ENCODE results near the gene KRTAP10-1. TPM values are rescaled to one million over a fixed set of nuclear protein-coding genes. Genes with fewer than 3 reads are reported as not detected.

The KRTAP10-1 gene
- total RNA-seq, 1 donor, result not detected

DNA sequence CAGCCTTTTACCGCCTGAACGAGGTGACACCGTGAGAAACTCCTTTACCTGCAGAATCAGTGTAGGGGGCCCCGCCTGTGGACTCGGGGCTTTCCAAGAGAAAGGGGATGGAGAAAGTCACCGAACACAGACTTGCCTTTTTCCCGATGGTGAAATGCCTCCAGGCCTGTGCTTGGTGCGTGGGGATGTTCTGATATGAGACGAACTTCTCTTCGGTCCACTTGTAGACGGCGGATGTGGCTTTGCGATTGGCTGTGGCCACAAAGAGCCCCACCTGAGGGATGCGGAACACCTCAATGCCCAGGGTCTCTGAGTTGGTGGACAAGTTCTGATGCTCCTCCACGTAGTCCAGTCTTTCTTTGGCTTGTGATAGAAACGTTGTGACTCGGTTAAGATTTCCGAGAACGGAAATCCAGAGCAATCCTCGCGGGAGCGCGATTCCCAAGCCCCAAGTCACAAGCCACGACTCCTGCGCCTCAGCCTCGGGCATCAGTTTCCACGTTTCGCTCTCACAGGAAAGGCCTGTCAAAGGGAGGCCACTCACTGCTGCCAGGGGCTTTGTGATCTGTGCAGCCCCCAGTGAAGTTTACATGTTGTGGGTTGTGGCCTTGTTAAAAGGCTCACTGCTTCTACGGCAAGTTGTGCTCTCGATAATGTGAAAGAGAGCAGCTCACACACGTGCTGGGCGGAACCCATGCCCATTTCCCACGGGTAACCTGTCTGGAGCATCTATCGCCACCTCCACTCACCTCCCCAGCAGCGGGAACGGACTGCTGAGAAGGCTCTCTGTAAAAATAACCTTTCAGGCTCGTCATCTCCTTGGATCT lies 12.6 kb downstream of the KRTAP10-1 start:
- TF ChIP-seq, protein P1, sequence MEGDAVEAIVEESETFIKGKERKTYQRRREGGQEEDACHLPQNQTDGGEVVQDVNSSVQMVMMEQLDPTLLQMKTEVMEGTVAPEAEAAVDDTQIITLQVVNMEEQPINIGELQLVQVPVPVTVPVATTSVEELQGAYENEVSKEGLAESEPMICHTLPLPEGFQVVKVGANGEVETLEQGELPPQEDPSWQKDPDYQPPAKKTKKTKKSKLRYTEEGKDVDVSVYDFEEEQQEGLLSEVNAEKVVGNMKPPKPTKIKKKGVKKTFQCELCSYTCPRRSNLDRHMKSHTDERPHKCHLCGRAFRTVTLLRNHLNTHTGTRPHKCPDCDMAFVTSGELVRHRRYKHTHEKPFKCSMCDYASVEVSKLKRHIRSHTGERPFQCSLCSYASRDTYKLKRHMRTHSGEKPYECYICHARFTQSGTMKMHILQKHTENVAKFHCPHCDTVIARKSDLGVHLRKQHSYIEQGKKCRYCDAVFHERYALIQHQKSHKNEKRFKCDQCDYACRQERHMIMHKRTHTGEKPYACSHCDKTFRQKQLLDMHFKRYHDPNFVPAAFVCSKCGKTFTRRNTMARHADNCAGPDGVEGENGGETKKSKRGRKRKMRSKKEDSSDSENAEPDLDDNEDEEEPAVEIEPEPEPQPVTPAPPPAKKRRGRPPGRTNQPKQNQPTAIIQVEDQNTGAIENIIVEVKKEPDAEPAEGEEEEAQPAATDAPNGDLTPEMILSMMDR (IDR thresholded peaks at IDR 0.05; ENCODE audit: insufficient read depth, low read length), result no peak
- H3K4me3 ChIP-seq (ENCODE audit: low read depth, low read length), result no peak overlapping the region
- DNase-seq (ENCODE audit: low read depth), result no peak

DNA sequence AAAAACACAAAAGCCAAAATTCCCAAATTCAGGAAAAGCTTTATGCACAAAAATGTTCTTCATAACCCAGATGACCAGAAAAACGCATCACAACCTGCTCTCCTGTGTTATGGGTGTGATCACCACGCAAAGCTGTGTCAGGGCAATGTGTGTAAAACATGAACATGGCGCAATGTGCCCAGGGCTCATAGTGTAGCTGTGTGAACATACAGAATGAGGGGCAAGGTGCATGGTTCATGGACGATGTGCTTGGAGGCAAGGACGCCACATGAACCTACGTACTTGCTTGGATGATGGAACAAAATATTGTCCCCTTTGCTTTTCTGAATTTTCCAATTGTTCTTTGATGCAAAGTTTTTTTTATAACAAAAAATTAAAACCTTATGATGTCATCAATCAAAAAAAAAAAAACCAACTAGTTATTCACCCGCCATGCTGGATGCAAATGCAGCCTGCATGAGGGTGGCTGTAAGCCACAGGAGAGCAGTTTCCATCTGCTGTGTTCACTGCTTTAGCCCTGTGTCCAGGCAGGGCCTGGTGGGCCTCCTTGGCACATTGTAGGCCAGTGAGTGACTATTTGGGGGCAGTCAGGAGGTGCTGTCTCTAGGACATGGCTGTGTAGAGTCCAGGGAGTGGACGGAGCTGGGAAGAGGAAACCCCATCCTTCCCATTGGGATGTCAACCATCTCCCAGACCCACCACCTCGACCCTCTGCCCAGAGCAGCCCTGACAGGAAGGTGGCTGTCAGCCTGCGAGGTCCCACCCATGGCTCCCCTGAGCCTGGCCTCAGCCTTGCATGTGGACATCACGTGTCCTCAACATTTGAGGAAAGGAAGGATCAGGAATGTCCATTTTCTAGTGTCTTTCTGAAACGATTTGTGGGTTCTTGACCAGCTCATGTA lies 13.6 kb downstream of the KRTAP10-1 start:
- H3K4me3 ChIP-seq (ENCODE audit: low read depth, low read length), result no peak overlapping the region
- DNase-seq (ENCODE audit: low read depth), result no peak
- TF ChIP-seq, protein P1 (IDR thresholded peaks at IDR 0.05; ENCODE audit: insufficient read depth, low read length), result no peak

- no peak for DNase-seq (ENCODE audit: low read depth)
- TF ChIP-seq, protein P1 (IDR thresholded peaks at IDR 0.05; ENCODE audit: insufficient read depth, low read length), result no peak
- no peak overlapping the region for H3K4me3 ChIP-seq (ENCODE audit: low read depth, low read length)
These were observed 14.5 kb downstream of the KRTAP10-1 start for GRCh38 chr21:44525391-44526095.

- DNase-seq (ENCODE audit: low read depth), result no peak
- TF ChIP-seq, protein P1 (IDR thresholded peaks at IDR 0.05; ENCODE audit: insufficient read depth, low read length), result no peak
- H3K4me3 ChIP-seq (ENCODE audit: low read depth, low read length), result no peak overlapping the region
These were observed 15.3 kb downstream of the KRTAP10-1 start for GRCh38 chr21:44524414-44525371.

DNA sequence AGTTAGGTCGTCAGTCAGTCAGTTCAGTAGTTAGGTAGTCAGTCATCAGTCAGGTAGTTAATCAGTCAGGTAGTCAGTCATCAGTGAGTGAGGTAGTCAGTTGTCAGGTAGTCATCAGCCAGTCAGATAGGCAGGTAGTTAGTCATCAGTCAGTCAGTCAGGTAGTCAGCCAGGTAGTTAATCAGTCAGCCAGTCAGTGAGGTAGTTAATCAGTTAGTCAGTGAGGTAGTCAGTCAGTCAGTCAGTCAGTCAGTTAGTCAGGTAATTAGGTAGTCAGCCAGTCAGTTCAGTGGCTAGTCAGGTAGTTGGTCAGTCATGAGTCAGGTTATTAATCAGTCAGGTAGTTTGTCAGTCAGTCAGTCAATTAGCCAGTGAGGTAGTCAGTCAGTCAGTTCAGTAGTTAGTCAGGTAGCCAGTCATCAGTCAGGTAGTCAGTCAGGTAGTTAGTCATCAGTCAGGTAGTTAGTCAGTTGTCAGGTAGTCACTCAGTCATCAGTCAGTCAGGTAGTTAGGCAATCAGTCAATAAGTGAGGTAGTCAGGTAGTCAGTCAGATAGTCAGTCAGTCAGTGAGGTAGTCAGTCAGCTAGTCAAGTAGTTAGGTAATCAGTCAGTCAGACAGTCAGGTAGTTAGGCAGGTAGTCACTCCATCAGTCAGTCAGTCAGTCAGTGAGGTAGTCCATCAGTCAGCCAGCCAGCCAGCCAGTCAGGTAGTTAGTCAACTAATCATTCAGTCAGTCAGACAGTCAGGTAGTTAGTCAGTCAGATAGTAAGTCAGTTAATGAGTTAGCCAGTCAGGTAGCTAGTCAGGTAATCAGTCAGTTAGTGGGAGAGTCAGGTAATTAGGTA lies 16.2 kb downstream of the KRTAP10-1 start:
- TF ChIP-seq, protein P1 (IDR thresholded peaks at IDR 0.05; ENCODE audit: insufficient read depth, low read length), result no peak
- no peak for DNase-seq (ENCODE audit: low read depth)
- H3K4me3 ChIP-seq (ENCODE audit: low read depth, low read length), result no peak overlapping the region
